Measurements from ENCODE around the gene USP47. TPM values are rescaled to one million over a fixed set of nuclear protein-coding genes. Genes with fewer than 3 reads are reported as not detected.

Gene USP47
- polyA plus RNA-seq, 1 donor from 2014 or later: 92.6 TPM

- Histone ChIP-seq H3K9ac (ENCODE audit: low read length) (no peak overlapping the region), H3K27ac (ENCODE audit: low read length) (no peak overlapping the region), H3K36me3 (ENCODE audit: insufficient read depth, low read length) (peaks cover 27% of the 10 kb centered on the region), H3K27me3 (ENCODE audit: insufficient read depth, low read depth, low read length) (no peaks in the 10 kb centered on the region), H3K9me2 (ENCODE audit: insufficient read depth, low read length) (no peaks in the 10 kb centered on the region), H3K4me2 (ENCODE audit: low read length) (no peak overlapping the region), H3F3A (ENCODE audit: insufficient read depth, low read length, poor library complexity, severe bottlenecking) (no peaks in the 10 kb centered on the region), H3K9me3 (ENCODE audit: low read length) (no peaks in the 10 kb centered on the region), H4K20me1 (ENCODE audit: insufficient read depth) (no peaks in the 10 kb centered on the region), H3K79me2 (replicated peaks; ENCODE audit: insufficient read depth, low read length) (no peaks in the 10 kb centered on the region), H2AFZ (ENCODE audit: low read depth, low read length) (no peak overlapping the region), H3K4me3 (ENCODE audit: low read length) (no peak overlapping the region)
- TF ChIP-seq SMC3 (conservative IDR thresholded peaks at IDR 0.05; ENCODE audit: poor library complexity) (no peak), RAD21 (conservative IDR thresholded peaks at IDR 0.05) (no peak), EP300 (conservative IDR thresholded peaks at IDR 0.05; ENCODE audit: poor library complexity, severe bottlenecking) (no peak), MXI1 (conservative IDR thresholded peaks at IDR 0.05; ENCODE audit: poor library complexity, severe bottlenecking) (no peak), TAF1 (IDR thresholded peaks at IDR 0.05; ENCODE audit: low read depth) (no peak), REST (IDR thresholded peaks at IDR 0.05; ENCODE audit: borderline replicate concordance) (no peak), POLR2AphosphoS5 (IDR thresholded peaks at IDR 0.05) (no peak), EZH2 (IDR thresholded peaks at IDR 0.05; ENCODE audit: borderline replicate concordance, insufficient read depth, low read length, poor library complexity, severe bottlenecking) (no peak)
- TF ChIP-seq, protein P1, sequence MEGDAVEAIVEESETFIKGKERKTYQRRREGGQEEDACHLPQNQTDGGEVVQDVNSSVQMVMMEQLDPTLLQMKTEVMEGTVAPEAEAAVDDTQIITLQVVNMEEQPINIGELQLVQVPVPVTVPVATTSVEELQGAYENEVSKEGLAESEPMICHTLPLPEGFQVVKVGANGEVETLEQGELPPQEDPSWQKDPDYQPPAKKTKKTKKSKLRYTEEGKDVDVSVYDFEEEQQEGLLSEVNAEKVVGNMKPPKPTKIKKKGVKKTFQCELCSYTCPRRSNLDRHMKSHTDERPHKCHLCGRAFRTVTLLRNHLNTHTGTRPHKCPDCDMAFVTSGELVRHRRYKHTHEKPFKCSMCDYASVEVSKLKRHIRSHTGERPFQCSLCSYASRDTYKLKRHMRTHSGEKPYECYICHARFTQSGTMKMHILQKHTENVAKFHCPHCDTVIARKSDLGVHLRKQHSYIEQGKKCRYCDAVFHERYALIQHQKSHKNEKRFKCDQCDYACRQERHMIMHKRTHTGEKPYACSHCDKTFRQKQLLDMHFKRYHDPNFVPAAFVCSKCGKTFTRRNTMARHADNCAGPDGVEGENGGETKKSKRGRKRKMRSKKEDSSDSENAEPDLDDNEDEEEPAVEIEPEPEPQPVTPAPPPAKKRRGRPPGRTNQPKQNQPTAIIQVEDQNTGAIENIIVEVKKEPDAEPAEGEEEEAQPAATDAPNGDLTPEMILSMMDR (IDR thresholded peaks at IDR 0.05; ENCODE audit: poor library complexity, severe bottlenecking): no peak
Observed at GRCh38 chr11:11959601-11960000, 117.8 kb downstream of the USP47 start.

DNA sequence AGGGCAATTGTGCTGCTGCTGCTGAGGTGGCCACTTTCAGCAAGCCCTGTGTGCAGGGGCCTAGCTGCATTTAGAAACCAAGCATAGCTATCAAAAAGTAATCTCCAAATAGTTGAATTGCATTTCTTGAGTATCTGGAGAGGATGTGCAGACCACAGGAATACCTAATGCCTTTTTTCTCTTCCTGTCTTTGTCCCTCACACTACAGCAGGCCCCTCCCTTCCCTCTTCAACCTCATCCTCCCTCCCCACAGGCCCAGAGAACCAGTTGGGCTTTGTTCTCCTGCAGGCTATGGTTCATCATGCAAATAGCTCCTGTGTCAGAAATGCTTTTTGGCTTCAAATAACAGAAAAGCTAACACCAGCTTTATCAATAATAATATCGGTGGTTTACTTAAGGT, 118.9 kb downstream of the USP47 start:
- Histone ChIP-seq H3K9ac (ENCODE audit: low read length) (no peak overlapping the region), H3K9me2 (ENCODE audit: insufficient read depth, low read length) (no peaks in the 10 kb centered on the region), H3K27me3 (ENCODE audit: insufficient read depth, low read depth, low read length) (no peaks in the 10 kb centered on the region), H3K27ac (ENCODE audit: low read length) (no peak overlapping the region), H2AFZ (ENCODE audit: low read depth, low read length) (no peak overlapping the region), H3K4me2 (ENCODE audit: low read length) (no peak overlapping the region), H3K4me3 (ENCODE audit: low read length) (no peak overlapping the region), H3K36me3 (ENCODE audit: insufficient read depth, low read length) (peaks cover 22% of the 10 kb centered on the region), H3K9me3 (ENCODE audit: low read length) (no peaks in the 10 kb centered on the region), H3F3A (ENCODE audit: insufficient read depth, low read length, poor library complexity, severe bottlenecking) (no peaks in the 10 kb centered on the region), H3K79me2 (replicated peaks; ENCODE audit: insufficient read depth, low read length) (no peaks in the 10 kb centered on the region), H4K20me1 (ENCODE audit: insufficient read depth) (no peaks in the 10 kb centered on the region)
- TF ChIP-seq RAD21 (conservative IDR thresholded peaks at IDR 0.05) (no peak), POLR2AphosphoS5 (IDR thresholded peaks at IDR 0.05) (no peak), SMC3 (conservative IDR thresholded peaks at IDR 0.05; ENCODE audit: poor library complexity) (no peak), EZH2 (IDR thresholded peaks at IDR 0.05; ENCODE audit: borderline replicate concordance, insufficient read depth, low read length, poor library complexity, severe bottlenecking) (no peak), REST (IDR thresholded peaks at IDR 0.05; ENCODE audit: borderline replicate concordance) (no peak), MXI1 (conservative IDR thresholded peaks at IDR 0.05; ENCODE audit: poor library complexity, severe bottlenecking) (no peak), TAF1 (IDR thresholded peaks at IDR 0.05; ENCODE audit: low read depth) (no peak), EP300 (conservative IDR thresholded peaks at IDR 0.05; ENCODE audit: poor library complexity, severe bottlenecking) (no peak)
- TF ChIP-seq, protein P1 (IDR thresholded peaks at IDR 0.05; ENCODE audit: poor library complexity, severe bottlenecking): no peak
